ENCODE data around the gene MAMDC2. TPM values are rescaled to one million over a fixed set of nuclear protein-coding genes. Genes with fewer than 3 reads are reported as not detected.
"Not testable (repeated sequence)": the region's sequence is repeated elsewhere in the genome, so short reads cannot be mapped to it uniquely, and the experiment has no call there.

Gene MAMDC2
- total RNA-seq, 1 donor: 0.45 TPM

DNA sequence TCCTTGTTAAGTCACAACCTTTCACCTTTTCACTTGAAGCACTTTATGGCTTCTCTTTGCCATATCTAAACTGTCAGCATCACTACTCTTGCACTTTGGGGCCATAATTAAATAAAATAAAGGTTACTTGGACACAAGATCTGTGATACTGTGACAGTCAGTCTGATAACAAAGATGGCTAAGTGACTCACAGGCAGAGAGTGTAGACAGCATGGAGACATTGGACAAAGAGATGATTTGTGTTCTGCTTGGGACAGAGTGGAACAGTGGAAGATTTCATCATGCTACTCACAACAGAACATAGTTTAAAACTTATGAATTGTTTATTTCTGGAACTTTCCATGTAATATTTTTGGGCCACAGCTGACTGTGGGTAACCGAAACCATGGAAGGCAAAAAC, 133.5 kb downstream of the MAMDC2 start:
- H3K4me3 ChIP-seq (ENCODE audit: low read depth, low read length): no peak overlapping the region
- no peak for DNase-seq (ENCODE audit: low read depth)
- TF ChIP-seq, protein P1, sequence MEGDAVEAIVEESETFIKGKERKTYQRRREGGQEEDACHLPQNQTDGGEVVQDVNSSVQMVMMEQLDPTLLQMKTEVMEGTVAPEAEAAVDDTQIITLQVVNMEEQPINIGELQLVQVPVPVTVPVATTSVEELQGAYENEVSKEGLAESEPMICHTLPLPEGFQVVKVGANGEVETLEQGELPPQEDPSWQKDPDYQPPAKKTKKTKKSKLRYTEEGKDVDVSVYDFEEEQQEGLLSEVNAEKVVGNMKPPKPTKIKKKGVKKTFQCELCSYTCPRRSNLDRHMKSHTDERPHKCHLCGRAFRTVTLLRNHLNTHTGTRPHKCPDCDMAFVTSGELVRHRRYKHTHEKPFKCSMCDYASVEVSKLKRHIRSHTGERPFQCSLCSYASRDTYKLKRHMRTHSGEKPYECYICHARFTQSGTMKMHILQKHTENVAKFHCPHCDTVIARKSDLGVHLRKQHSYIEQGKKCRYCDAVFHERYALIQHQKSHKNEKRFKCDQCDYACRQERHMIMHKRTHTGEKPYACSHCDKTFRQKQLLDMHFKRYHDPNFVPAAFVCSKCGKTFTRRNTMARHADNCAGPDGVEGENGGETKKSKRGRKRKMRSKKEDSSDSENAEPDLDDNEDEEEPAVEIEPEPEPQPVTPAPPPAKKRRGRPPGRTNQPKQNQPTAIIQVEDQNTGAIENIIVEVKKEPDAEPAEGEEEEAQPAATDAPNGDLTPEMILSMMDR (IDR thresholded peaks at IDR 0.05; ENCODE audit: insufficient read depth, low read length): no peak

DNA sequence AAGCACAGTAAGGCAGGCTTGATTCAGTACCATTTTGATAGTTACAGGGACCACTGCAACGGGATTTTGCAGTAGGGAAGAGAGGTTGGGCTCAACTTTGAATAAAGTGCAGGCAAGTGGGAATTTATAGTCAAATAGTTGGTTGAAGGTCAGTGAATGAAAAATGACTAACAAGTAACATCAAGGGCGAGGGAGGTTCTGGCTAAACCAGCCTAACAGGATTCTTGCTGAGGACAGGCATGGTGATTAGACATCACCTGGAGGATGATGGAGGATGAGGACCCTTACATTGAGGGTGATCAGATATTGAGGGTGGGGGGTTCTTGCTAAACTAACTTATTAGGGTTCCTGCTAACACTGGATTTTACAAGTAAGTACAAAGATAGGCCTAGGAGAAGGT, 149.1 kb downstream of the MAMDC2 start:
- DNase-seq (ENCODE audit: low read depth): no peak
- TF ChIP-seq, protein P1 (IDR thresholded peaks at IDR 0.05; ENCODE audit: insufficient read depth, low read length): no peak
- H3K4me3 ChIP-seq (ENCODE audit: low read depth, low read length): no peak overlapping the region

DNA sequence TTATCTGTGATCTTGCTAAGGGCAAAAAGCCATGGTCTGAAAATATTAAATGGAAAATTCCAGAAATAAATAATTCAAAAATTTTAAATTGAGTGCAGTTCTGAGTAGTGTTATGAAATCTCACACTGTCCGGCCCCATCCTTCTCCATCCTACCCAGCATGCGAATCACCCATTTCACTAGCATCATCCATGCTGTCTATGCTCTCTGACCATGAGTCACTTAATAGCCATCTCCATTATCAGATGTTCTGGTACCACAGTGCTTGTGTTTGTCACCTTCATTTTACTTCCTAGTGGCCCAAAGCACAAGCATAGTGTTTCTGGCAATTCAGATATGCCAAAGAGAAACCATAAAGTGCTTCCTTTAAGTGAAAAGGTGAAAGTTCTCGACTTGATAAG, 151.8 kb downstream of the MAMDC2 start:
- TF ChIP-seq, protein P1 (IDR thresholded peaks at IDR 0.05; ENCODE audit: insufficient read depth, low read length): no peak
- DNase-seq (ENCODE audit: low read depth): no peak
- no peak overlapping the region for H3K4me3 ChIP-seq (ENCODE audit: low read depth, low read length)

DNA sequence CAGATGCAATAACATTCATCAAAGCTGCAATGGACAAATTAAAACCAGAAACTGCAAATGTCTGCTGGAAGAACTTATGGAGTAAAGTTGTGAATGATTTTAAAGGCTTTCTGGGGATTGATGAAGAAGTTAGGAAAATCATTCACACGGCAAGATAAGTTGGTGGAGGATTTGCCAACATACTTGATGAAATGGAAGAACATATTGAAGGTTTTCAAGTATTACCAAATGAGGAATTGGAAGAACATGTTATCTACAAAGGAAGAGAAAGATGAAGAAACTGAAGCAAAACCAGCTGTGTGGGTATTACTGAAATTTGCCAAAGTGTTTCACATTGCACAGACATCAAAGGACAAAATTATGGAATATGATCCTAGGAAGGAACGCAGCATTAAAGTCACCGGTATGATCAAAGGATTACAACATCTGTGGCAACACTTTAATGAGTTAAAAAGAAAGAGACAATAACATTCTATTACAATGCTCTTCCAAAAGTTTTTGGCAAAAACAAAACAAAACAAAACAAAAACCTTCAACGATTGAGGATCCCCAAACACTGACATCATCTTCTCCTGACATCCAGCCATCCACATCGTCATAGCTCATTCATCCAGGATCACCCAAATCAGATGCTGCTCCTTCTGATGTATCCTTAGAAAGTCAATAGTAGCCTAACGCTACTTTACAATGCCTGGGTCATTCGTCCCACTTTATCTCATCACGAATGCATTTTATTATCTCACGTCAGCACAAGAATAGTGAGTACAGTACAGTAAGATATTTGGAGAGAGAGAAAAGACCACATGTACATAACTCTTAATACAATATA, 153.8 kb downstream of the MAMDC2 start:
- DNase-seq (ENCODE audit: low read depth): no peak
- no peak overlapping the region for H3K4me3 ChIP-seq (ENCODE audit: low read depth, low read length)
- TF ChIP-seq, protein P1 (IDR thresholded peaks at IDR 0.05; ENCODE audit: insufficient read depth, low read length): no peak

DNA sequence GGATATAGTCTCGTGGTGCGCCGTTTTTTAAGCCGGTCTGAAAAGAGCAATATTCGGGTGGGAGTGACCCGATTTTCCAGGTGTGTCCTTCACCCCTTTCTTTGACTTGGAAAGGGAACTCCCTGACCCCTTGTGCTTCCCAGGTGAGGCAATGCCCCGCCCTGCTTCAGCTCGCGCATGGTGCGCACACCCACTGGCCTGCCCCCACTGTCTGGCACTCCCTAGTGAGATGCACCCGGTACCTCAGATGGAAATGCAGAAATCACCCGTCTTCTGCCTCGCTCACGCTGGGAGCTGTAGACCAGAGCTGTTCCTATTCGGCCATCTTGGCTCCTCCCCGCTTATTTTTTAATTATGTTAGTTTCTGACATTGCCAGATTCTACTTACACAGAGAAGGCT, 161.1 kb downstream of the MAMDC2 start:
- DNase-seq (ENCODE audit: low read depth); H3K4me3 ChIP-seq (ENCODE audit: low read depth, low read length): not testable (repeated sequence)

DNA sequence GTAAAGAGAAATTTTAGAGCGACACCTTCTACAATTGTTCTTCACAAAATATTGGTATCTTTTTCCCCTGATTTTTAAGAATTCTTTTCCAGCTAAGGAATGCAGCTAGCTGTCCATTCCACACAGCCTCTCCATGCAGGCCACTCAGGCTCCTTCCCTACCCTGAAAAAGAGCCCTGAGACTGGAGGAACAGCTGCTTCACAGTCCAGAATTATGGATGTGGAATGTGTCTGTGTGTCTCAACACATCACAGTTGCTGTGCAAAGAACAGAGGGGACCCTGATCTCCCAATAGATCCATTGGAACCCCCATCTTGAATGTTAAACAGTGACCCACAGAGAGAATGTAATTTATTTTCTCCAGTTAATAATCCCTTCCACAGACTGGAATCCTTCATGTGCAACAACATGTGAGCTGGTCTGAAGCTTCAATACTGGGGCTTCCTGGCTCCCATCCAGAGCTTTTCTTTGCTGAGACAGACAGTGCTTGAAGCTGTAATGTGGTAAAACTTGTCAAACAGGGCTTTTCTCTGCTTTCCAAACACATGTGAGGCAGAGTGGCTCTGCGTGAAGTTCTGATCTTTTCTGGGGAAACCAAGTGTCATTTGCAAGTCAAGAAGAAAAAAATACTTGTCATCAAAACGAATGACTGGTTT, 161.8 kb downstream of the MAMDC2 start:
- no peak for DNase-seq (ENCODE audit: low read depth)
- TF ChIP-seq, protein P1 (IDR thresholded peaks at IDR 0.05; ENCODE audit: insufficient read depth, low read length): no peak
- no peak overlapping the region for H3K4me3 ChIP-seq (ENCODE audit: low read depth, low read length)

DNA sequence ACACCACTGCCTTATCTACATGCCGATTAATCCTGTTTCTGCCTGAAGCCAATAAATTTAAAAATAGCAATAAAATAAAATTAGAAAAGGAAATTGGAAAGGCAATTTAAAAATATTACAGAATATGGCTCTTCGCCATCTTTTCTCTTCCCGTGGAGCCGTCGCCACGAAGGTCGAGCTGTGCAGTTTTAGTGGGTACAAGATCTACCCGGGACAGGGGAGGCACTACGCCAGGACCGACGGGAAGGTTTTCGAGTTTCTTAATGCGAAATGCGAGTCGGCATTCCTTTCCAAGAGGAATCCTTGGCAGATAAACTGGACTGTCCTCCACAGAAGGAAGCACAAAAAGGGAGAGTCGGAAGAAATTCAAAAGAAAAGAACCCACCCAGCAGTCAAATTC, 173.4 kb downstream of the MAMDC2 start:
- TF ChIP-seq, protein P1 (IDR thresholded peaks at IDR 0.05; ENCODE audit: insufficient read depth, low read length): no peak
- H3K4me3 ChIP-seq (ENCODE audit: low read depth, low read length): no peak overlapping the region
- DNase-seq (ENCODE audit: low read depth): no peak

Data from fibroblast of the aortic adventitia (primary cell).